GM19099 (cell line): ENCODE measurements around the gene FOXP4.

Experiments
- POLR2A ChIP-seq: IDR thresholded peaks from 3 replicates; pipeline ENCODE4 v1.6.1; 2011; ENCODE audit warnings: low read depth; ENCODE audit not compliant: insufficient read length; ENCODE audit errors: extremely low read depth

Gene FOXP4

DNA sequence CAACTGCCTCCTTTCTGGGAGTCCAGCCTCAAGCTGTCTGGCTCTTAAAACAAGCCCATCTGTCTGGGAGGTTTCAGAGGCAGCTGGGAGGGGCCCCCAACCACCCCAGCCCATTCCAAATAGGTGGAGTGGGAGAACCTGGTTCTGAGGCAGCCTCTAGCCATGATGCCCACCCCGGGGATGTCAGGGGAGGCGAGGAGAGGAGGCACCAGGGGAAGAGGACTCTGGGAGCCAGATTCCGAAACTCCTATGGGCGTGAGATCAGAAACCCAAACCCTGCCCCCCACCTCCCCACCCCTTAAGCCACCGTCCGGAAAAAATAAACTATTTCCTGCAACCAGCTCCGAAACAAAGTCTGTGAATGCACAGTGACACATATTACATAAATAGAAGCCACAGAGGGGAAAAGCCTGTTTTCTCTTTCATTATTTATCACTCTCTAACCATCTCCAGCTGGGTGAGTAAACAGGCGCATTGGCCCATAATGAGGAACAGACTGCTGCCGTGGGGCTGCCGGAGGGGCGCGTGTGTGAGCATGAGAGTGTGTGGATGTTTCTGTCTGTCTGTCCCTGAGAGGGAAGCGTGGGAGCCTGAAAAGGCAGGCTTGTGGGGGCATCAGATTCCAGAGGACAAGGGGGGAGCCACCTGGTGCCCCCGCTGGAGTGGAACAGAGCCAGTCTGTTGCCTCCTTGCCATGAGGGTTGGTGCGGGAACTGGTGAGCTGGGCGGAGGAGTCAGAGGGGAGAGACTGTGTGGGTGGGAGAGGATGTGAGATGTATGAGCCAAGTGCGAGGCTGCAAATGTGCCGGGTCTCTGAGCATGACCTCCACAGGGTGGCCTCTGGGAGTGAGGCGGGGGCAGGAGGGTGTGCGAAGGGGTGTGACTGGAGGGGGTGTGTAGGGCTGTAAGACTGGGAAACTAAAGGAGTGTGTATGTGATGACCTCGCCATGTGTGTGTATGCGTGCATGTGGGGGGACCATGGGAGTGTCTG, 14.3 kb upstream of the FOXP4 start:
- peak; percentile 29 for TF ChIP-seq POLR2A

DNA sequence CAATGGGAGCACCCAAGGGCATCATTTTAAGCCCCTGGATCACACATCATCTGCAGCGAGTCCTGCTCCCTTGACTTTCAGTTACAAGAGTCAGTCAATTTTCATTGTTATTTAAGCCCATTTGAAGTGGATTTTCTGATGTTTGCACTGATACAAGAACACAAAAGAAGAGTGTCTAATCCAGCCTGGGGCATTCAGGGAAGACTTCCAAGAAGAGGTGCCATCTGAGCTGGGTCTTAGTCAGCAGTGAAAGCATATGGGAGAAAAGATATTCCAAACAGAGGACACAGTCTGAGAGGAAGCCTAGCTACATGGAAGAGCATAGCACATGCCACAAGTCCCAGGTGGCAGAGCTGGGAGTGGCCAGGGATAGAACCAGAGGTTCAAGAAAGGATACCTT, 10.4 kb upstream of the FOXP4 start:
- no peak for TF ChIP-seq POLR2A

- TF ChIP-seq POLR2A: no peak
Measured at GRCh38 chr6:41536795-41537758, 9.1 kb upstream of the FOXP4 start.

DNA sequence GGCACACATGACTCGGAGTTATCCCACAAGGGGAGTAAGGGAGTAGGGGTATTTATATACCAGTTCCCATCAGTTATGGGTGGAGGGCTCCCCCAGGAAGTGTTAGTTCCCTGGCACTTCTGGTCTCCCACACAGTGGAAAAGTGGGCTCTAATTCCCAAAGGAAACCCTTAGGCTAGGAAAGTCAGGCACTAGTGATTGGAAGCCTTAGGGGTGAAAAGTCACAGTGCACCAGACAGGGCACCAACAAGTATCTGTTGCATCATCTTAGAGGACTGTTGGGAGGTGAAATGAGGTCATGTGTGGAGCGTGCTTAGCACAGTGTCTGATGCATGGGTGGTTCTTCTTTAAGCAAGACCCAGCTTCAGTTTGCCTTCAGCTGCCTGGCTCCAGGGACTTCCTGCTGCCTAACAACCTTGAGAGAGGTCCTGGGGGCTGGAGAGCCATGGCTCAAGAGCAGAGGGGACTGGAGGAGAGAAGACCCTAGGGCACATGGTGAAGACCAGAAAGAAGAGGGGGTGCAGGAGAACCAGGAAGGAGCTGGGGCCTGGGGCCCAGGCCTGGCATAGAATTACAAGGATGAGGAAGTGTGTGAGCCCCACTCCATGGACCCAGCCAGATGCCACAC, 7.5 kb upstream of the FOXP4 start:
- TF ChIP-seq POLR2A: no peak

GRCh38 chr6:41539204-41539603, 7.0 kb upstream of the FOXP4 start:
- TF ChIP-seq POLR2A: no peak

GRCh38 chr6:41541364-41541763, 4.8 kb upstream of the FOXP4 start:
- no peak for TF ChIP-seq POLR2A

DNA sequence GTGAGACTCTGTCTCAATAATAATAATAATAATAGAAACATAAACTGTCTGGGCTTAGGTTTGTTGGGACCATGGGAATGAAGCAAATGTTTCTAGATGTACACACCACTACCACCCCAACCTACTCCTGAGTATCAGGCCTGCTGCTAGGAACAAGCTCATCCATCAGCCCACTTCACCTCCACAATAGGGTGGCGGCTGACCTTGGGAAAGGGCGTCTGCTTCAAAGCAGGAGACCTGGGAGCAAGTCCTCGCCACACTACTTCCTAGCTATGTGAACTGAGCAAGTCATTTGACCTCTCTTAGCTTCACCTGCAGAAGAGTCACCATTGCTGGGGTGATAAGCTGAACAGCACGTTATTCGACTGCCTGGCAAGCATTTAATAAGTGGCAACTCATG, 3.1 kb upstream of the FOXP4 start:
- no peak for TF ChIP-seq POLR2A

- no peak for TF ChIP-seq POLR2A
Measured at GRCh38 chr6:41545247-41545702, 906 bp upstream of the FOXP4 start.

- TF ChIP-seq POLR2A: no peak
Measured at GRCh38 chr6:41546475-41546865, 289 bp downstream of the FOXP4 start.

GRCh38 chr6:41546866-41547798, 951 bp downstream of the FOXP4 start:
- TF ChIP-seq POLR2A: no peak

DNA sequence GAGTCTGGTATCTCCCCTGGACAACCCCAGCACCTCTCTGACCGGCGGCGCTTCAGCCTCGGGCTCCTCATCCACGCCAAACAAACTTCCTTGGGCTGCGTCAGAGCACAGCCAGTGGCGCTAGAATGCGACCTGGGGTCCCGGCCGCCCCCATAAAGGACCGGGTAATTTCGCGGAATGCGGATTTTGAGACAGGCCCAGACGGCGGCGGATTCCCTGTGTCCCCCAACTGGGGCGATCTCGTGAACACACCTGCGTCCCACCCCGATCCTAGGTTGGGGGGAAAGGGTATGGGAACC, 1.6 kb downstream of the FOXP4 start:
- no peak for TF ChIP-seq POLR2A

DNA sequence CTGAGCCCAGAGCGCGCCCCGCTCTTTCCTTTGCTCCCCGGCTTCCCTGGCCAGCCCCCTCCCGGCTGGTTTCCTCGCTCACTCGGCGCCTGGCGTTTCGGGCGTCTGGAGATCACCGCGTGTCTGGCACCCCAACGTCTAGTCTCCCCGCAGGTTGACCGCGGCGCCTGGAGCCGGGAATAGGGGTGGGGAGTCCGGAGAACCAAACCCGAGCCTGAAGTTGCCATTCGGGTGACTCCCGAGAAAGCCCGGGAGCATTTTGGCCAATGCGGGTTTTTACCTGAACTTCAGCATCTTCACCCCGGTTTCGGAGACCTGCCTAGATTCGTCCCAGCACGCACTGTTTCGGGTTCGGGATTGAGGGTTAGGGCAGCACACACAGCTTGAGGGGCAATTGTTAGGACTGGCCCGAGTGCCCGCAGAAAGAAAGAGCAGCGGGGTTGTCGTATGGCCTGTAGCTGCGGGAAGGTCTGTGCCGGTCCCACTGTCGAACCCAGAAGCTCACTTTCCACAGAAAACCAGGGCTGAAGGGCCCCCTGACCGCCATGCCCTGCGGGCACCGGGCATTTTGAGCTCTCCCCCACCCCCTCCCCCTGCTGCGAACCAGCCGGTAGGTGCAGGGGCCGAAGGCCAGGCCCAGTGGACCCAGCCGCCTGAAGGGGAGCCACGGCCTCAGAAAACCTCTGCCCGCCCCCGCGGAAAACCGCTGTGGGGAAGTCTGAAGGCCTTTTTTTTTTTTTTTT, 2.1 kb downstream of the FOXP4 start:
- no peak for TF ChIP-seq POLR2A

DNA sequence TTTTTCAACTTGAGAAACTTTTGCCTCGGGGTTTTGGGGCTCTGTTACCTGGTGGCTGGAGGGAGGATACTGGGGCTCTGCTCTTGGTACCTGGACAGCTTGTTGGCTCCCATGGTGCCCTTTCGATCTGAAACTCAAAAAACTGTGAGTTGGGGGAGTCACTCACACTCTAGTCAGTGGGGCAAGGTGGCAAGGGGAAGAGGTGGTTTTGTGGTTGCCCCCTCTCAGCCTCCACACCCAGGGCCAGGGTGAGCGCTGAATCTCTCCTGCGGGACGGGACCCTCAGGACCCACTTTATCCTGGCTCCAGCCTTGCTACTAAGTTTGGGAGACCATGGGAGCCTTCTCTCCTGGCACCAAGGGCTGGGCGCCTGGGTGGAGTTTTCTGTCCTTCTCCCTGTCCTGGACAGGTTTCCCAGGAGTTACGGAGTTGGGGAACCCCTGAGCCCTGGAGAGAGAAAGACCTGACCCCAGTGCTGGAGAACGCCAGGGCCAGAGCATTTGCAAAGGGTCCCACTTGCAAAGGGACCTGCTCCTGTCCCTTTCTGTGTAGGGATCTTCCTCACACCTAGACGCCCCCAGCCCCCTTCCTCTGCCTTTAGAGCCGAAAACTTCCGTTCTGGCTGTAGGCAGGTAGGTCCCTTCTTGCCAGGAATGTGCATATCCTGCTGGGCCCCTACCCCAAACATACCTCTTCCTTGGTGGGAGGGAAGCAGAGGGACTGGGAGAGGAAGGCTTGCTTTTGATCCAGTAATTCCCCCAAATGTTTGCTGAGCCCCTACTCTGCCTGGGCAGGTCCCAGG, 2.9 kb downstream of the FOXP4 start:
- no peak for TF ChIP-seq POLR2A
